K562 (cell line): ENCODE results near the gene VEGFC.

Source experiments
- BMI1 ChIP-seq: fragments of 150-350 bp; IDR thresholded peaks from 2 replicates; pipeline ENCODE4 v1.6.1; 2014; ENCODE audit warnings: low read length
- CREB1 ChIP-seq, 2 experiments: sonication (generic) in 1 of 2; formaldehyde crosslinking in 1 of 2; IDR thresholded peaks; 2 replicates each; pipeline versions ENCODE4 v1.6.1 to v1.8.0; 2012 to 2022; ENCODE audit warnings: inconsistent platforms in 1 of 2, mild to moderate bottlenecking in 1 of 2, missing genetic modification reagents in 1 of 2, moderate library complexity in 1 of 2
- CREM ChIP-seq: IDR thresholded peaks from 2 replicates; pipeline ENCODE4 v1.6.1; 2014; ENCODE audit warnings: antibody characterized with exemption, low read depth
- HMG20A ChIP-seq: fragments of 450-650 bp; formaldehyde crosslinking; conservative IDR thresholded peaks from 2 replicates; pipeline ENCODE4 v1.4.0; 2020; ENCODE audit warnings: mild to moderate bottlenecking, mixed read lengths
- MAFG ChIP-seq: fragments of 450-650 bp; conservative IDR thresholded peaks from 2 replicates; pipeline ENCODE4 v1.6.1; 2016; ENCODE audit warnings: missing genetic modification characterization, missing compliant biosample characterization
- MCM3 ChIP-seq: fragments of 450-650 bp; IDR thresholded peaks from 2 replicates; pipeline ENCODE4 v1.6.1; 2016
- MXI1 ChIP-seq: IDR thresholded peaks from 2 replicates; pipeline ENCODE4 v1.6.1; 2011; ENCODE audit warnings: low read depth, mild to moderate bottlenecking, improper control_type of control experiment, low read length
- PTBP1 ChIP-seq: fragments of 200-400 bp; formaldehyde crosslinking; IDR thresholded peaks from 2 replicates; pipeline ENCODE4 v1.6.1; 2017; ENCODE audit warnings: low read depth, low read length
- TARDBP ChIP-seq: fragments of 450-650 bp; IDR thresholded peaks from 2 replicates; pipeline ENCODE4 v1.6.1; 2016
- ZNF133 ChIP-seq: fragments of 250-450 bp; sonication (Bioruptor Pico); IDR thresholded peaks from 2 replicates; pipeline ENCODE4 v1.4.0; 2020; ENCODE audit warnings: mild to moderate bottlenecking
- ZNF174 ChIP-seq: fragments of 250-450 bp; sonication (Bioruptor Pico); IDR thresholded peaks from 2 replicates; pipeline ENCODE4 v1.4.0; 2020; ENCODE audit warnings: mild to moderate bottlenecking

- TF ChIP-seq CREB1 (IDR thresholded peaks at IDR 0.05) (no peak), CREB1 (CRISPR knock-in tag; IDR thresholded peaks at IDR 0.05) (no peak), CREM (no peak), HMG20A (CRISPR knock-in tag) (no peak), PTBP1 (no peak), BMI1 (no peak), MXI1 (no peak), ZNF174 (CRISPR knock-in tag) (no peak), MCM3 (no peak), MAFG (no peak), ZNF133 (CRISPR knock-in tag) (no peak), TARDBP (no peak)
These were observed 40.5 kb downstream of the VEGFC start for GRCh38 chr4:176752191-176752749.
